ENCODE data around the gene ICOS. TPM values are rescaled to one million over a fixed set of nuclear protein-coding genes. Genes with fewer than 3 reads are reported as not detected.

ICOS gene
- total RNA-seq, 1 donor from 2014 or later, result not detected

DNA sequence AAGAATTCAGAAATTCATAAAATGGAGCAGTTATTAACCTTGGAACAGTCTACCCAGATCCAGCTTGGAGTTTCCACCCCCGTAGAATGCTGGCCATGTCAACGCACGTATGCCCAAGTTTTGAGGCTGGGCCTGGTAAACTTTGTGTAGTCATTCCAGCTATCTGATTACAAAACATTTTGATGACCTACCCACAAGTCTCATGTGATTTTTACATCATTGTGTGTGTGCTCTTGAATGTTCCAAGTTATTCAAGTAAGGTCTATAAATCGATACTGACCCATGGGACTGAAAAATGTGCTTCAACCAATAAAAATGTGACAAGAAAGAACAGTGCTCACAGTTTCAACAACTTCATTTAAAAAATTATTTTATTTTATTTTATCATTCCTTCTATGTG is 32.5 kb upstream of the ICOS start:
- Mint-ChIP-seq H3K9me3 (peaks cover 17% of the 10 kb centered on the region), H3K27me3 (ENCODE audit: insufficient read depth, low read depth) (no peaks in the 10 kb centered on the region), H3K4me3 (no peak overlapping the region), H3K36me3 (no peaks in the 10 kb centered on the region), H3K4me1 (no peaks in the 10 kb centered on the region), H3K27ac (no peak overlapping the region)
- Histone ChIP-seq H3K79me2 (ENCODE audit: low read depth) (no peaks in the 10 kb centered on the region), H3K27ac (no peak overlapping the region), H4K20me1 (ENCODE audit: low read depth) (no peaks in the 10 kb centered on the region), H3F3A (ENCODE audit: low read depth) (no peaks in the 10 kb centered on the region), H3K4me1 (no peaks in the 10 kb centered on the region), H3K9ac (no peak overlapping the region), H3K36me3 (no peaks in the 10 kb centered on the region), H3K4me3 (no peak overlapping the region), H3K27me3 (no peaks in the 10 kb centered on the region), H3K9me3 (ENCODE audit: low read depth) (no peaks in the 10 kb centered on the region), H2AFZ (replicated peaks) (no peak overlapping the region), H3K4me2 (no peak overlapping the region)
- TF ChIP-seq, protein P1, sequence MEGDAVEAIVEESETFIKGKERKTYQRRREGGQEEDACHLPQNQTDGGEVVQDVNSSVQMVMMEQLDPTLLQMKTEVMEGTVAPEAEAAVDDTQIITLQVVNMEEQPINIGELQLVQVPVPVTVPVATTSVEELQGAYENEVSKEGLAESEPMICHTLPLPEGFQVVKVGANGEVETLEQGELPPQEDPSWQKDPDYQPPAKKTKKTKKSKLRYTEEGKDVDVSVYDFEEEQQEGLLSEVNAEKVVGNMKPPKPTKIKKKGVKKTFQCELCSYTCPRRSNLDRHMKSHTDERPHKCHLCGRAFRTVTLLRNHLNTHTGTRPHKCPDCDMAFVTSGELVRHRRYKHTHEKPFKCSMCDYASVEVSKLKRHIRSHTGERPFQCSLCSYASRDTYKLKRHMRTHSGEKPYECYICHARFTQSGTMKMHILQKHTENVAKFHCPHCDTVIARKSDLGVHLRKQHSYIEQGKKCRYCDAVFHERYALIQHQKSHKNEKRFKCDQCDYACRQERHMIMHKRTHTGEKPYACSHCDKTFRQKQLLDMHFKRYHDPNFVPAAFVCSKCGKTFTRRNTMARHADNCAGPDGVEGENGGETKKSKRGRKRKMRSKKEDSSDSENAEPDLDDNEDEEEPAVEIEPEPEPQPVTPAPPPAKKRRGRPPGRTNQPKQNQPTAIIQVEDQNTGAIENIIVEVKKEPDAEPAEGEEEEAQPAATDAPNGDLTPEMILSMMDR (IDR thresholded peaks at IDR 0.05), result no peak
- TF ChIP-seq EZH2phosphoT487 (IDR thresholded peaks at IDR 0.05) (no peak), EZH2 (IDR thresholded peaks at IDR 0.05) (no peak)
- DNase-seq (ENCODE audit: low spot score), result no peak

GRCh38 chr2:203905656-203906055 is 30.9 kb upstream of the ICOS start:
- Histone ChIP-seq H3K9me3 (ENCODE audit: low read depth) (no peaks in the 10 kb centered on the region), H3F3A (ENCODE audit: low read depth) (no peaks in the 10 kb centered on the region), H3K27me3 (no peaks in the 10 kb centered on the region), H2AFZ (replicated peaks) (no peak overlapping the region), H3K4me2 (no peak overlapping the region), H3K36me3 (no peaks in the 10 kb centered on the region), H3K4me3 (no peak overlapping the region), H3K4me1 (no peaks in the 10 kb centered on the region), H3K9ac (no peak overlapping the region), H3K79me2 (ENCODE audit: low read depth) (no peaks in the 10 kb centered on the region), H4K20me1 (ENCODE audit: low read depth) (no peaks in the 10 kb centered on the region), H3K27ac (no peak overlapping the region)
- Mint-ChIP-seq H3K9me3 (peaks cover 16% of the 10 kb centered on the region), H3K27me3 (ENCODE audit: insufficient read depth, low read depth) (no peaks in the 10 kb centered on the region), H3K27ac (no peak overlapping the region), H3K4me3 (no peak overlapping the region), H3K36me3 (no peaks in the 10 kb centered on the region), H3K4me1 (peaks cover 5% of the 10 kb centered on the region)
- DNase-seq (ENCODE audit: low spot score), result no peak
- TF ChIP-seq EZH2phosphoT487 (IDR thresholded peaks at IDR 0.05) (no peak), EZH2 (IDR thresholded peaks at IDR 0.05) (no peak)
- TF ChIP-seq, protein P1 (IDR thresholded peaks at IDR 0.05), result no peak

GRCh38 chr2:203908066-203908796 is 28.3 kb upstream of the ICOS start:
- Histone ChIP-seq H3K9ac (no peak overlapping the region), H3F3A (ENCODE audit: low read depth) (no peaks in the 10 kb centered on the region), H4K20me1 (ENCODE audit: low read depth) (no peaks in the 10 kb centered on the region), H3K79me2 (ENCODE audit: low read depth) (no peaks in the 10 kb centered on the region), H3K9me3 (ENCODE audit: low read depth) (no peaks in the 10 kb centered on the region), H3K4me3 (no peak overlapping the region), H3K27ac (no peak overlapping the region), H3K27me3 (no peaks in the 10 kb centered on the region), H3K4me1 (no peaks in the 10 kb centered on the region), H2AFZ (replicated peaks) (no peak overlapping the region), H3K4me2 (no peak overlapping the region), H3K36me3 (no peaks in the 10 kb centered on the region)
- Mint-ChIP-seq H3K4me1 (peaks cover 5% of the 10 kb centered on the region), H3K9me3 (peaks cover 2% of the 10 kb centered on the region), H3K36me3 (no peaks in the 10 kb centered on the region), H3K27ac (no peak overlapping the region), H3K4me3 (no peak overlapping the region), H3K27me3 (ENCODE audit: insufficient read depth, low read depth) (no peaks in the 10 kb centered on the region)
- DNase-seq (ENCODE audit: low spot score), result no peak
- TF ChIP-seq, protein P1 (IDR thresholded peaks at IDR 0.05), result no peak
- TF ChIP-seq EZH2phosphoT487 (IDR thresholded peaks at IDR 0.05) (no peak), EZH2 (IDR thresholded peaks at IDR 0.05) (no peak)

Data from neural progenitor cell (in vitro differentiated cells).